ENCODE measurements around the gene WDR90.

Gene WDR90

GRCh38 chr16:624526-625070 lies 24.6 kb upstream of the WDR90 start:
- H3K4me1 ChIP-seq = peaks cover 0 to 6% (median 0%) of the 10 kb centered on the region in 4 donors
- no peak for TF ChIP-seq CTCF (IDR thresholded peaks at IDR 0.05)
- H3K27me3 ChIP-seq = no peaks in the 10 kb centered on the region
- DNase-seq = no peak
- intact Hi-C loops (cut with DNase I; ENCODE audit: low total_unique reads) = no loop called here
- H3K4me3 ChIP-seq = no peak overlapping the region
- H3K9me3 ChIP-seq = no peaks in the 10 kb centered on the region
- no peak overlapping the region for H3K27ac ChIP-seq
- H3K36me3 ChIP-seq = peaks cover 15 to 49% (median 35%) of the 10 kb centered on the region in 3 donors

GRCh38 chr16:625117-625976 lies 23.8 kb upstream of the WDR90 start:
- no peak for DNase-seq

GRCh38 chr16:625977-626765 lies 23.0 kb upstream of the WDR90 start:
- Histone ChIP-seq H3K9me3 (no peaks in the 10 kb centered on the region), H3K4me3 (no peak overlapping the region), H3K36me3 (peaks cover 15 to 52% (median 35%) of the 10 kb centered on the region in 3 donors), H3K27me3 (peaks cover 0 to 2% of the 10 kb centered on the region in 2 donors), H3K27ac (no peak overlapping the region), H3K4me1 (peaks cover 0 to 22% (median 9%) of the 10 kb centered on the region in 4 donors)
- intact Hi-C loops (cut with DNase I; ENCODE audit: low total_unique reads) = no loop called here
- no peak for TF ChIP-seq CTCF (IDR thresholded peaks at IDR 0.05)
- DNase-seq = no peak

More at GRCh38 chr16:625117-625976, 23.8 kb upstream of the WDR90 start:
- peaks cover 0 to 14% (median 2%) of the 10 kb centered on the region in 4 donors for H3K4me1 ChIP-seq
- no peaks in the 10 kb centered on the region for H3K27me3 ChIP-seq
- peaks cover 15 to 52% (median 35%) of the 10 kb centered on the region in 3 donors for H3K36me3 ChIP-seq
- no peak overlapping the region for H3K4me3 ChIP-seq
- TF ChIP-seq CTCF (IDR thresholded peaks at IDR 0.05) = no peak
- intact Hi-C loops (cut with DNase I; ENCODE audit: low total_unique reads) = no loop called here
- H3K27ac ChIP-seq = no peak overlapping the region
- no peaks in the 10 kb centered on the region for H3K9me3 ChIP-seq

GRCh38 chr16:626787-627453 lies 22.2 kb upstream of the WDR90 start:
- Histone ChIP-seq H3K4me3 (no peak overlapping the region), H3K9me3 (no peaks in the 10 kb centered on the region), H3K27me3 (peaks cover 0 to 4% of the 10 kb centered on the region in 2 donors), H3K36me3 (peaks cover 15 to 52% (median 35%) of the 10 kb centered on the region in 3 donors), H3K4me1 (peaks cover 0 to 22% (median 11%) of the 10 kb centered on the region in 4 donors), H3K27ac (no peak overlapping the region)
- TF ChIP-seq CTCF (IDR thresholded peaks at IDR 0.05) = no peak
- intact Hi-C loops (cut with DNase I; ENCODE audit: low total_unique reads) = no loop called here
- DNase-seq = no peak
